Measurements from ENCODE around the gene NUDT1.

DNA sequence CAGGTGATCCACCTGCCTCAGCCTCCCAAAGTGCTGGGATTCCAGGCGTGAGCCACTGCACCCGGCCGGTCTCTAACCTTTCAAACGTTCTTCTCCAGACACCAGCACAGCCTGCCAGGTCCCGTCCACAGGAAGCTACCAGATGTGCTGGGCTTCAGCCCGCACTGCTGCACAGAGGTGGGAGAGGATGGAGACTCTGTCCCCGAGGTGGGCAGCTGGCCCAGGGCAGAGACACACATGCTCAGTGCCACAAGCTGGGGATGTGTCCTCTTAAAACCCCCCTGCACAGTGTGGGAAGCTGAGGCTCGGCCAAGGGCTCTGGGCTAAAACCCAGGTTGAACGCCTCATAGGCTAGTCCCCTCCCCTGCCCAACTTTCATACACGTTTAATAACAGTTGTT, 9.4 kb downstream of the NUDT1 start:
- TF ChIP-seq, protein P1, sequence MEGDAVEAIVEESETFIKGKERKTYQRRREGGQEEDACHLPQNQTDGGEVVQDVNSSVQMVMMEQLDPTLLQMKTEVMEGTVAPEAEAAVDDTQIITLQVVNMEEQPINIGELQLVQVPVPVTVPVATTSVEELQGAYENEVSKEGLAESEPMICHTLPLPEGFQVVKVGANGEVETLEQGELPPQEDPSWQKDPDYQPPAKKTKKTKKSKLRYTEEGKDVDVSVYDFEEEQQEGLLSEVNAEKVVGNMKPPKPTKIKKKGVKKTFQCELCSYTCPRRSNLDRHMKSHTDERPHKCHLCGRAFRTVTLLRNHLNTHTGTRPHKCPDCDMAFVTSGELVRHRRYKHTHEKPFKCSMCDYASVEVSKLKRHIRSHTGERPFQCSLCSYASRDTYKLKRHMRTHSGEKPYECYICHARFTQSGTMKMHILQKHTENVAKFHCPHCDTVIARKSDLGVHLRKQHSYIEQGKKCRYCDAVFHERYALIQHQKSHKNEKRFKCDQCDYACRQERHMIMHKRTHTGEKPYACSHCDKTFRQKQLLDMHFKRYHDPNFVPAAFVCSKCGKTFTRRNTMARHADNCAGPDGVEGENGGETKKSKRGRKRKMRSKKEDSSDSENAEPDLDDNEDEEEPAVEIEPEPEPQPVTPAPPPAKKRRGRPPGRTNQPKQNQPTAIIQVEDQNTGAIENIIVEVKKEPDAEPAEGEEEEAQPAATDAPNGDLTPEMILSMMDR (IDR thresholded peaks at IDR 0.05; ENCODE audit: insufficient read depth, low read length), result no peak
- no peak for TF ChIP-seq REST (IDR thresholded peaks at IDR 0.05; ENCODE audit: insufficient replicate concordance, low read depth)
